K562 (cell line): ENCODE data around the gene AKIRIN1. TPM values are rescaled to one million over a fixed set of nuclear protein-coding genes. Genes with fewer than 3 reads are reported as not detected.

ENCODE experiments used
- CBX5 ChIP-seq: IDR thresholded peaks from 2 replicates; pipeline ENCODE4 v1.6.1; 2014; ENCODE audit warnings: low read depth, borderline replicate concordance
- CREB1 ChIP-seq, 2 experiments: sonication (generic) in 1 of 2; formaldehyde crosslinking in 1 of 2; IDR thresholded peaks; 2 replicates each; pipeline versions ENCODE4 v1.6.1 to v1.8.0; 2012 to 2022; ENCODE audit warnings: inconsistent platforms in 1 of 2, mild to moderate bottlenecking in 1 of 2, missing genetic modification reagents in 1 of 2, moderate library complexity in 1 of 2
- EGR1 ChIP-seq: fragments of 450-650 bp; conservative IDR thresholded peaks from 2 replicates; pipeline ENCODE4 v1.6.1; 2017; ENCODE audit warnings: mild to moderate bottlenecking
- EP400 ChIP-seq: fragments of 450-650 bp; IDR thresholded peaks from 2 replicates; pipeline ENCODE4 v1.6.1; 2017; ENCODE audit warnings: antibody characterized with exemption, mild to moderate bottlenecking, moderate library complexity
- HNRNPK ChIP-seq: fragments of 200-400 bp; formaldehyde crosslinking; IDR thresholded peaks from one replicate; pipeline ENCODE4 v1.6.1; 2018; ENCODE audit warnings: mild to moderate bottlenecking, low read depth, low read length; ENCODE audit not compliant: poor library complexity, severe bottlenecking
- NUFIP1 ChIP-seq: fragments of 450-650 bp; IDR thresholded peaks from 2 replicates; pipeline ENCODE4 v1.6.1; 2018; ENCODE audit not compliant: partially characterized antibody
- POLR3A ChIP-seq: IDR thresholded peaks from 2 replicates; pipeline ENCODE4 v1.6.1; 2011; ENCODE audit warnings: borderline replicate concordance, mild to moderate bottlenecking, moderate library complexity; ENCODE audit not compliant: insufficient read length, insufficient read depth; ENCODE audit errors: extremely low read depth
- SREBF1 ChIP-seq: fragments of 150-350 bp; IDR thresholded peaks from 2 replicates; pipeline ENCODE4 v1.6.1; 2014; ENCODE audit warnings: antibody characterized with exemption, low read depth, low read length, borderline replicate concordance
- STAG1 ChIP-seq: sonication (generic); formaldehyde crosslinking; IDR thresholded peaks from 2 replicates; pipeline ENCODE4 v1.5.0; 2020; ENCODE audit warnings: missing genetic modification reagents, borderline replicate concordance
- TAF1 ChIP-seq: IDR thresholded peaks from 2 replicates; pipeline ENCODE4 v1.6.1; 2011; ENCODE audit warnings: mild to moderate bottlenecking, low read length, moderate library complexity; ENCODE audit not compliant: insufficient read depth, control insufficient read depth, severe bottlenecking; ENCODE audit errors: extremely low read depth
- TOE1 ChIP-seq, 2 experiments: fragments of 450-650 bp in 1 of 2; sonication (generic) in 1 of 2; formaldehyde crosslinking in 1 of 2; IDR thresholded peaks; 2 replicates each; pipeline versions ENCODE4 v1.7.1 to v1.8.0; 2016 to 2022; ENCODE audit warnings: borderline replicate concordance in 2 of 2, mild to moderate bottlenecking in 2 of 2, antibody characterized with exemption in 1 of 2, inconsistent platforms in 1 of 2, low read depth in 1 of 2, missing genetic modification reagents in 1 of 2, moderate library complexity in 1 of 2
- U2AF2 ChIP-seq: fragments of 200-400 bp; formaldehyde crosslinking; optimal IDR thresholded peaks from 2 replicates; pipeline ENCODE3; 2017; ENCODE audit warnings: low read depth, mild to moderate bottlenecking, low read length
- ZNF589 ChIP-seq: fragments of 200-800 bp; sonication (Bioruptor generic); IDR thresholded peaks from 2 replicates; pipeline ENCODE4 v1.6.1; 2016; ENCODE audit warnings: low read depth, missing genetic modification characterization, missing compliant biosample characterization
- polyA plus RNA-seq, 8 experiments: library from polyadenylated mRNA; depleted of rRNA in 4 of 8; stranded (reverse) in 5 of 8; unstranded in 3 of 8; fragments of >200 nt; fragmentation: Nextera tagmentation in 2 of 8; fragmentation: Illumina TruSeq in 1 of 8; extraction: Ambion mirVana in 2 of 8; extraction: Trizol in 1 of 8; gene quantifications; 2 replicates each; pipeline versions ENCODE4 v1.2.1 to v1.2.3, GENCODE V29; 2011 to 2014; ENCODE audit warnings: inconsistent platforms in 1 of 8, missing spikeins in 1 of 8
- total RNA-seq, 7 experiments: library from RNA; depleted of rRNA in 6 of 7; stranded (reverse); fragments of >200 nt in 6 of 7; fragmentation: Illumina TruSeq in 2 of 7; extraction: Trizol in 2 of 7; gene quantifications; 2 replicates each; pipeline versions ENCODE4 v1.2.1 to v1.2.3, GENCODE V29; 2011 to 2021; ENCODE audit warnings: low replicate concordance in 1 of 7
- TF ChIP-seq, protein P1 (sequence below): sonication (generic); formaldehyde crosslinking; IDR thresholded peaks from 2 replicates; pipeline ENCODE4 v1.8.0; 2023; ENCODE audit warnings: missing genetic modification reagents, mild to moderate bottlenecking, borderline replicate concordance
- TF ChIP-seq, protein P2 (sequence below): fragments of 250-450 bp; sonication (Bioruptor Pico); IDR thresholded peaks from 2 replicates; pipeline ENCODE4 v1.8.0; 2021; ENCODE audit warnings: borderline replicate concordance, mild to moderate bottlenecking, moderate library complexity; ENCODE audit not compliant: poor library complexity, severe bottlenecking
- TF ChIP-seq, protein P3 (sequence below): IDR thresholded peaks from 2 replicates; pipeline ENCODE4 v1.6.1; 2011; ENCODE audit warnings: borderline replicate concordance, low read depth, mild to moderate bottlenecking, moderate library complexity, low read length; ENCODE audit not compliant: insufficient read depth, poor library complexity, severe bottlenecking
- TF ChIP-seq, protein P4 (sequence below), 2 experiments: IDR thresholded peaks; 2 replicates each; pipeline ENCODE4 v1.6.1; 2011; ENCODE audit warnings: borderline replicate concordance in 1 of 2, control low read depth in 1 of 2, low read depth in 1 of 2, low read length in 1 of 2, mild to moderate bottlenecking in 1 of 2, mixed read lengths in 1 of 2, moderate library complexity in 1 of 2; ENCODE audit not compliant: insufficient read depth in 1 of 2, insufficient read length in 1 of 2, poor library complexity in 1 of 2, severe bottlenecking in 1 of 2; ENCODE audit errors: extremely low read depth in 1 of 2

The AKIRIN1 gene
- total and polyA plus RNA-seq, 9 of the 15 experiments (the other 6 are each of a cell fraction or from before 2014, with no cell fraction given): 11.5 to 139 (median 83.4) TPM

DNA sequence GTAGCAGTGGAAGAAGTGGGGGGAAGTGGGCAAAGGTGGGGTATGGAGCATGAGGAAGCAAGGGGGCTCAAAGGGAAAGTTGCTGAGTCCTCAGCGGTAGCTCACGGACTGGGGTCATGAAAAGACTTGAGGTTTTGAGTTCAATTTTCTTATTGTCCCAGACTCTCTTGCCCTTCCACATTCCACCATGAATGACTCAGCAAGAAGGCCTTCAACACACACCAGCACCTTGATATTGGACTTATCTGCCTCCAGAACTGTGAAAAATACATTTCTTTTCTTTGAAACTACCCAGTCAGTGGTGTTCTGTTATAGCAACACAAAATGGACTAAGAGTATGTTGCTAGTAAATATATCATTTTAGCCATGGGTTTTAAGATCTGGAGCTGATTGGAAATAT lies 32.1 kb upstream of the AKIRIN1 start (continued):
- TF ChIP-seq, protein P1, sequence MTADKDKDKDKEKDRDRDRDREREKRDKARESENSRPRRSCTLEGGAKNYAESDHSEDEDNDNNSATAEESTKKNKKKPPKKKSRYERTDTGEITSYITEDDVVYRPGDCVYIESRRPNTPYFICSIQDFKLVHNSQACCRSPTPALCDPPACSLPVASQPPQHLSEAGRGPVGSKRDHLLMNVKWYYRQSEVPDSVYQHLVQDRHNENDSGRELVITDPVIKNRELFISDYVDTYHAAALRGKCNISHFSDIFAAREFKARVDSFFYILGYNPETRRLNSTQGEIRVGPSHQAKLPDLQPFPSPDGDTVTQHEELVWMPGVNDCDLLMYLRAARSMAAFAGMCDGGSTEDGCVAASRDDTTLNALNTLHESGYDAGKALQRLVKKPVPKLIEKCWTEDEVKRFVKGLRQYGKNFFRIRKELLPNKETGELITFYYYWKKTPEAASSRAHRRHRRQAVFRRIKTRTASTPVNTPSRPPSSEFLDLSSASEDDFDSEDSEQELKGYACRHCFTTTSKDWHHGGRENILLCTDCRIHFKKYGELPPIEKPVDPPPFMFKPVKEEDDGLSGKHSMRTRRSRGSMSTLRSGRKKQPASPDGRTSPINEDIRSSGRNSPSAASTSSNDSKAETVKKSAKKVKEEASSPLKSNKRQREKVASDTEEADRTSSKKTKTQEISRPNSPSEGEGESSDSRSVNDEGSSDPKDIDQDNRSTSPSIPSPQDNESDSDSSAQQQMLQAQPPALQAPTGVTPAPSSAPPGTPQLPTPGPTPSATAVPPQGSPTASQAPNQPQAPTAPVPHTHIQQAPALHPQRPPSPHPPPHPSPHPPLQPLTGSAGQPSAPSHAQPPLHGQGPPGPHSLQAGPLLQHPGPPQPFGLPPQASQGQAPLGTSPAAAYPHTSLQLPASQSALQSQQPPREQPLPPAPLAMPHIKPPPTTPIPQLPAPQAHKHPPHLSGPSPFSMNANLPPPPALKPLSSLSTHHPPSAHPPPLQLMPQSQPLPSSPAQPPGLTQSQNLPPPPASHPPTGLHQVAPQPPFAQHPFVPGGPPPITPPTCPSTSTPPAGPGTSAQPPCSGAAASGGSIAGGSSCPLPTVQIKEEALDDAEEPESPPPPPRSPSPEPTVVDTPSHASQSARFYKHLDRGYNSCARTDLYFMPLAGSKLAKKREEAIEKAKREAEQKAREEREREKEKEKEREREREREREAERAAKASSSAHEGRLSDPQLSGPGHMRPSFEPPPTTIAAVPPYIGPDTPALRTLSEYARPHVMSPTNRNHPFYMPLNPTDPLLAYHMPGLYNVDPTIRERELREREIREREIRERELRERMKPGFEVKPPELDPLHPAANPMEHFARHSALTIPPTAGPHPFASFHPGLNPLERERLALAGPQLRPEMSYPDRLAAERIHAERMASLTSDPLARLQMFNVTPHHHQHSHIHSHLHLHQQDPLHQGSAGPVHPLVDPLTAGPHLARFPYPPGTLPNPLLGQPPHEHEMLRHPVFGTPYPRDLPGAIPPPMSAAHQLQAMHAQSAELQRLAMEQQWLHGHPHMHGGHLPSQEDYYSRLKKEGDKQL: no peak
- TF ChIP-seq SREBF1: no peak
- TF ChIP-seq CBX5: no peak
- TF ChIP-seq HNRNPK: no peak
- no peak for TF ChIP-seq POLR3A
- no peak for TF ChIP-seq U2AF2
- no peak for TF ChIP-seq TOE1 (IDR thresholded peaks at IDR 0.05; ENCODE audit: borderline replicate concordance)
- TF ChIP-seq TOE1 (CRISPR knock-in tag; IDR thresholded peaks at IDR 0.05; ENCODE audit: borderline replicate concordance, low read depth): no peak
- no peak for TF ChIP-seq STAG1
- TF ChIP-seq CREB1 (IDR thresholded peaks at IDR 0.05): no peak
- TF ChIP-seq CREB1 (CRISPR knock-in tag; IDR thresholded peaks at IDR 0.05): no peak
- TF ChIP-seq TAF1: no peak
- TF ChIP-seq EGR1: no peak
- TF ChIP-seq, protein P2, sequence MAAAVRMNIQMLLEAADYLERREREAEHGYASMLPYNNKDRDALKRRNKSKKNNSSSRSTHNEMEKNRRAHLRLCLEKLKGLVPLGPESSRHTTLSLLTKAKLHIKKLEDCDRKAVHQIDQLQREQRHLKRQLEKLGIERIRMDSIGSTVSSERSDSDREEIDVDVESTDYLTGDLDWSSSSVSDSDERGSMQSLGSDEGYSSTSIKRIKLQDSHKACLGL (CRISPR knock-in tag): no peak
- no peak for TF ChIP-seq NUFIP1
- TF ChIP-seq, protein P3, sequence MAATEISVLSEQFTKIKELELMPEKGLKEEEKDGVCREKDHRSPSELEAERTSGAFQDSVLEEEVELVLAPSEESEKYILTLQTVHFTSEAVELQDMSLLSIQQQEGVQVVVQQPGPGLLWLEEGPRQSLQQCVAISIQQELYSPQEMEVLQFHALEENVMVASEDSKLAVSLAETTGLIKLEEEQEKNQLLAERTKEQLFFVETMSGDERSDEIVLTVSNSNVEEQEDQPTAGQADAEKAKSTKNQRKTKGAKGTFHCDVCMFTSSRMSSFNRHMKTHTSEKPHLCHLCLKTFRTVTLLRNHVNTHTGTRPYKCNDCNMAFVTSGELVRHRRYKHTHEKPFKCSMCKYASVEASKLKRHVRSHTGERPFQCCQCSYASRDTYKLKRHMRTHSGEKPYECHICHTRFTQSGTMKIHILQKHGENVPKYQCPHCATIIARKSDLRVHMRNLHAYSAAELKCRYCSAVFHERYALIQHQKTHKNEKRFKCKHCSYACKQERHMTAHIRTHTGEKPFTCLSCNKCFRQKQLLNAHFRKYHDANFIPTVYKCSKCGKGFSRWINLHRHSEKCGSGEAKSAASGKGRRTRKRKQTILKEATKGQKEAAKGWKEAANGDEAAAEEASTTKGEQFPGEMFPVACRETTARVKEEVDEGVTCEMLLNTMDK: no peak
- no peak for TF ChIP-seq ZNF589 (CRISPR knock-in tag)
- peak; percentile 40 for TF ChIP-seq EP400
- TF ChIP-seq, protein P4, sequence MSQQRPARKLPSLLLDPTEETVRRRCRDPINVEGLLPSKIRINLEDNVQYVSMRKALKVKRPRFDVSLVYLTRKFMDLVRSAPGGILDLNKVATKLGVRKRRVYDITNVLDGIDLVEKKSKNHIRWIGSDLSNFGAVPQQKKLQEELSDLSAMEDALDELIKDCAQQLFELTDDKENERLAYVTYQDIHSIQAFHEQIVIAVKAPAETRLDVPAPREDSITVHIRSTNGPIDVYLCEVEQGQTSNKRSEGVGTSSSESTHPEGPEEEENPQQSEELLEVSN (IDR thresholded peaks at IDR 0.05; ENCODE audit: borderline replicate concordance in 1 of 2, extremely low read depth in 1 of 2, insufficient read depth in 1 of 2, insufficient read length in 1 of 2, low read depth in 1 of 2, low read length in 1 of 2, poor library complexity in 1 of 2, severe bottlenecking in 1 of 2): no peak
